Measurements from ENCODE around the gene PCGF3.

Gene PCGF3

GRCh38 chr4:792626-793092, 87.0 kb downstream of the PCGF3 start:
- no peak for DNase-seq
- no peak overlapping the region for H3K9ac ChIP-seq (ENCODE audit: low read length)
- no peak overlapping the region for H3K23ac ChIP-seq (ENCODE audit: low read length)
- H3K79me2 ChIP-seq (ENCODE audit: control insufficient read depth, insufficient read depth, low read length): no peaks in the 10 kb centered on the region
- no peak overlapping the region for H4K8ac ChIP-seq (ENCODE audit: low read depth, low read length)
- no peak overlapping the region for H3K27ac ChIP-seq (ENCODE audit: low read depth, low read length)
- H3K4me2 ChIP-seq (ENCODE audit: low read length): no peak overlapping the region
- WGBS (ENCODE audit: extremely low coverage, insufficient coverage, low lambda C conversion rate): no CpG with 5 or more reads among the region's 17 CpGs
- H3K56ac ChIP-seq (ENCODE audit: low read length): no peak overlapping the region
- no peak overlapping the region for H4K5ac ChIP-seq (ENCODE audit: low read length)
- peaks cover 21% of the 10 kb centered on the region for H3K27me3 ChIP-seq (ENCODE audit: insufficient read depth, low read length, poor library complexity)
- no peak overlapping the region for H3K4me3 ChIP-seq (ENCODE audit: low read length)
- no peak overlapping the region for H3K4ac ChIP-seq (ENCODE audit: low read depth, low read length)
- H3K36me3 ChIP-seq (ENCODE audit: control insufficient read depth, insufficient read depth, low read length): no peaks in the 10 kb centered on the region
- no peak overlapping the region for H3K18ac ChIP-seq (ENCODE audit: low read length)
- no peak overlapping the region for H2BK15ac ChIP-seq (replicated peaks; ENCODE audit: low read depth)
- no peaks in the 10 kb centered on the region for H3K79me1 ChIP-seq (ENCODE audit: low read length)
- H2BK120ac ChIP-seq (ENCODE audit: low read depth, low read length): no peak overlapping the region
- no peak overlapping the region for H2BK5ac ChIP-seq (ENCODE audit: low read length)
- no peaks in the 10 kb centered on the region for H3K4me1 ChIP-seq (ENCODE audit: control insufficient read depth, low read depth, low read length)
- no peak overlapping the region for H2AK5ac ChIP-seq (ENCODE audit: low read length)

DNA sequence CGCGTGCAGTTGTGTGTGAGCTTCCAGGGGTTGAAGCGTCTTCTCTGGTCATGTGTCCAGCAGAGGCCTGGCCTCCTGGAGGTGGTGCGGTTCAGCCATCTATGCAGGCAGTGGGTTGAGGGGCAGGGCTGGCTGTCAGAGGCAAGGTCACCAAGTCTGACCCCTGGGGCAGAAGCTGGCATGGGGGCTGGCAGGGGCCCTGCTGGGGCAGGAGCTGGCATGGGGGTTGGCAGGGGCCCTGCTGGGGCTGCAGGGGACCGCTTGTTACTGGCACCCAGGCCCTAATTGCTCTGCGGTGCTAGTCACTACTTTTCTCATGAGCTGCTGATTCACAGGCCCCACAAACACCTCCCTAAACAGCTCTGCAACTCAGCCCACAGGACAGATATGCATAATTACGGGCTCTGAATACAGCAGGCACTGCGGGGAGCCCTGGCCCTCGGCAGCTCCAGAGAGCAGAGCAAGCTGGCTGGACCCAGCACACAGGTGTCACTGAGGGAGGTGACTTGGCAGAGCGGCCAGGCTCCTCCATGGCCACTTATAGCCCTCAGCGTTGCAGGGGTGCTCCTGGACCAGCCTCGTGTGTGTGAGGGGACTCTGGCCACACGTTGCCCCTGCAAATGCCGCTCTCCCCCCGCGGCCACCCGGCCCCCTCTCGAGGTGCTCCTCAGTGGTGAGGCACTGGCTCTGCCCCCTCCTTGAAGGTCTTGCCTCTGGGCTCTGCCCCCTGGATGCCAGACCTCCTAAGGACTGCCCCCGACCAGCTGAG, 87.6 kb downstream of the PCGF3 start:
- H2BK15ac ChIP-seq (replicated peaks; ENCODE audit: low read depth): no peak overlapping the region
- H3K18ac ChIP-seq (ENCODE audit: low read length): no peak overlapping the region
- H3K79me2 ChIP-seq (ENCODE audit: control insufficient read depth, insufficient read depth, low read length): no peaks in the 10 kb centered on the region
- H2AK5ac ChIP-seq (ENCODE audit: low read length): no peak overlapping the region
- H2BK120ac ChIP-seq (ENCODE audit: low read depth, low read length): no peak overlapping the region
- H4K5ac ChIP-seq (ENCODE audit: low read length): no peak overlapping the region
- H3K56ac ChIP-seq (ENCODE audit: low read length): no peak overlapping the region
- no peaks in the 10 kb centered on the region for H3K79me1 ChIP-seq (ENCODE audit: low read length)
- no peak overlapping the region for H3K4ac ChIP-seq (ENCODE audit: low read depth, low read length)
- no peak overlapping the region for H2BK5ac ChIP-seq (ENCODE audit: low read length)
- no peak overlapping the region for H3K23ac ChIP-seq (ENCODE audit: low read length)
- no peak overlapping the region for H3K4me2 ChIP-seq (ENCODE audit: low read length)
- no peak overlapping the region for H3K27ac ChIP-seq (ENCODE audit: low read depth, low read length)
- no peaks in the 10 kb centered on the region for H3K4me1 ChIP-seq (ENCODE audit: control insufficient read depth, low read depth, low read length)
- H3K4me3 ChIP-seq (ENCODE audit: low read length): no peak overlapping the region
- no CpG with 5 or more reads among the region's 19 CpGs for WGBS (ENCODE audit: extremely low coverage, insufficient coverage, low lambda C conversion rate)
- peaks cover 21% of the 10 kb centered on the region for H3K27me3 ChIP-seq (ENCODE audit: insufficient read depth, low read length, poor library complexity)
- H3K36me3 ChIP-seq (ENCODE audit: control insufficient read depth, insufficient read depth, low read length): no peaks in the 10 kb centered on the region
- no peak overlapping the region for H4K8ac ChIP-seq (ENCODE audit: low read depth, low read length)
- DNase-seq: peak; percentile 26
- no peak overlapping the region for H3K9ac ChIP-seq (ENCODE audit: low read length)

- Histone ChIP-seq H2AK5ac (ENCODE audit: low read length) (no peak overlapping the region), H3K4me2 (ENCODE audit: low read length) (no peak overlapping the region), H3K4me1 (ENCODE audit: control insufficient read depth, low read depth, low read length) (no peaks in the 10 kb centered on the region), H2BK120ac (ENCODE audit: low read depth, low read length) (no peak overlapping the region), H2BK5ac (ENCODE audit: low read length) (no peak overlapping the region), H3K56ac (ENCODE audit: low read length) (no peak overlapping the region), H4K5ac (ENCODE audit: low read length) (no peak overlapping the region), H2BK15ac (replicated peaks; ENCODE audit: low read depth) (no peak overlapping the region), H3K4ac (ENCODE audit: low read depth, low read length) (no peak overlapping the region), H4K8ac (ENCODE audit: low read depth, low read length) (no peak overlapping the region), H3K27ac (ENCODE audit: low read depth, low read length) (no peak overlapping the region), H3K36me3 (ENCODE audit: control insufficient read depth, insufficient read depth, low read length) (no peaks in the 10 kb centered on the region), H3K79me1 (ENCODE audit: low read length) (no peaks in the 10 kb centered on the region), H3K23ac (ENCODE audit: low read length) (no peak overlapping the region), H3K9ac (ENCODE audit: low read length) (no peak overlapping the region), H3K4me3 (ENCODE audit: low read length) (no peak overlapping the region), H3K18ac (ENCODE audit: low read length) (no peak overlapping the region), H3K79me2 (ENCODE audit: control insufficient read depth, insufficient read depth, low read length) (no peaks in the 10 kb centered on the region), H3K27me3 (ENCODE audit: insufficient read depth, low read length, poor library complexity) (peaks cover 21% of the 10 kb centered on the region)
- no peak for DNase-seq
- WGBS (ENCODE audit: extremely low coverage, insufficient coverage, low lambda C conversion rate): no CpG with 5 or more reads among the region's 19 CpGs
These were observed 88.4 kb downstream of the PCGF3 start for GRCh38 chr4:793941-794621.

DNA sequence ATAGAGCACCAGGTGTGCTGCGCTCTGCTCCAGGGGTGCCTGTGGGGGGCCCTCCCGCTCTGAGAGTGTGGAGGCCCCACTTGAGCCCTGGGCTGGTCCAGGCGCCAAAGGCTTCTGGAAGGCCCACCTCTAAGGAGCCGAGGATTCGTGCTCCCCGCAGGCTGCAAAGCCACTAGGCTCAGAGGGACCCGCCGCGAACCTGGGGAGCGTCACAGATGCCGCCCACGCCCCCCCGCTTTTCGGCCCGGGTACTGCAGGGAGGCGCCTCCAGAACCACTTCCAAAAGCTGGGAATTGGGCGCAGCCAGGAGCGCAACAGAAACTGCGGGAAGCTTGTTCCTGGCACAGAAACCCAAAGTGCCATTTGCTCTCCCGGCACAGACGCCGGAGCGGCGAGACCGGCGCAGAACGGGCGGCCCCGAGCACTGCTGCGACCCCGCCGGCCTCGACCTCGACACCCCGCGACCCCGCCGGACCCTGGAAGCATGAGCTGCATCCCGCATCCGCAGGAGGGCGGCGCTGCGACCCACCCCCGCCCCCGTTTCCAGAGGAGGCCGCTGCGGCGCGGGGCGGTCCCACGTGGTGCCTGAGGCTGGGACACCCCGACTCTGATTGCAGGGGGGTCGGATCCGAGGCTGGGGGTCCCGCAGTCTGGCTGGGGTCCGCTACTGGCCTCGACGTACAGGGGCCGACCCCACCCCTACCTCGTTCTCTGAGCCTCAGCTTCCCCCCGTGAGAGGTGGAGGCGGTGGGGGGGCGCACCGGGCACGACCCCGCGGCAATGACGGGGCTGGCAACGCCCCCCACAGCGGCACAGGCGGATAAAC, 89.5 kb downstream of the PCGF3 start:
- Histone ChIP-seq H3K23ac (ENCODE audit: low read length) (no peak overlapping the region), H3K56ac (ENCODE audit: low read length) (no peak overlapping the region), H3K9ac (ENCODE audit: low read length) (no peak overlapping the region), H3K79me2 (ENCODE audit: control insufficient read depth, insufficient read depth, low read length) (no peaks in the 10 kb centered on the region), H3K4me3 (ENCODE audit: low read length) (no peak overlapping the region), H3K4ac (ENCODE audit: low read depth, low read length) (no peak overlapping the region), H2AK5ac (ENCODE audit: low read length) (no peak overlapping the region), H4K8ac (ENCODE audit: low read depth, low read length) (no peak overlapping the region), H2BK15ac (replicated peaks; ENCODE audit: low read depth) (no peak overlapping the region), H2BK120ac (ENCODE audit: low read depth, low read length) (no peak overlapping the region), H3K36me3 (ENCODE audit: control insufficient read depth, insufficient read depth, low read length) (no peaks in the 10 kb centered on the region), H2BK5ac (ENCODE audit: low read length) (no peak overlapping the region), H3K18ac (ENCODE audit: low read length) (no peak overlapping the region), H3K27ac (ENCODE audit: low read depth, low read length) (no peak overlapping the region), H3K79me1 (ENCODE audit: low read length) (no peaks in the 10 kb centered on the region), H4K5ac (ENCODE audit: low read length) (no peak overlapping the region), H3K4me2 (ENCODE audit: low read length) (no peak overlapping the region), H3K27me3 (ENCODE audit: insufficient read depth, low read length, poor library complexity) (peaks cover 21% of the 10 kb centered on the region), H3K4me1 (ENCODE audit: control insufficient read depth, low read depth, low read length) (no peaks in the 10 kb centered on the region)
- no CpG with 5 or more reads among the region's 71 CpGs for WGBS (ENCODE audit: extremely low coverage, insufficient coverage, low lambda C conversion rate)
- no peak for DNase-seq

DNA sequence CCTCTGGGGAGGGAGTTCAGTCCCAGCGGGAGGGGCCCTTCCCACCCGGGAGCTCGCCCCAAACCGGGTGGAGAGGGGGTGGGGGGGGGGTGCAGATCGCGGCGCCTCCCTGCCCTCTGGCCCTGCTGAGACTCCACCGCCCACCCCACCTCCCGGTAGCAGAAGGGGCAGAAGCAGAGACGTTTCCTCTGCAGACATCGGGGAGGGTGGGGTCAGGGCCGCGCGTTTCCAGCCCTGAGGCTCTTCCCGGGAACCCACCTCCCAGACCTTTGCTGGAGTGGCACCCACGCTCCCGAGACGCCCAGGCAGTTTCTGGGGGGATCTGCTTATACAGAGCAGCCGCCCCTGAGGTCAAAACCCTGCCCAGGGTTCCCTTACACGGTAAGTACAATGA, 90.1 kb downstream of the PCGF3 start:
- H3K4me1 ChIP-seq (ENCODE audit: control insufficient read depth, low read depth, low read length): no peaks in the 10 kb centered on the region
- no peak overlapping the region for H4K8ac ChIP-seq (ENCODE audit: low read depth, low read length)
- no peak overlapping the region for H2BK5ac ChIP-seq (ENCODE audit: low read length)
- no peak overlapping the region for H3K4ac ChIP-seq (ENCODE audit: low read depth, low read length)
- H2BK15ac ChIP-seq (replicated peaks; ENCODE audit: low read depth): no peak overlapping the region
- no peak overlapping the region for H3K23ac ChIP-seq (ENCODE audit: low read length)
- H2BK120ac ChIP-seq (ENCODE audit: low read depth, low read length): no peak overlapping the region
- no peaks in the 10 kb centered on the region for H3K79me2 ChIP-seq (ENCODE audit: control insufficient read depth, insufficient read depth, low read length)
- no peak for DNase-seq
- no peak overlapping the region for H3K56ac ChIP-seq (ENCODE audit: low read length)
- H3K4me3 ChIP-seq (ENCODE audit: low read length): no peak overlapping the region
- H3K36me3 ChIP-seq (ENCODE audit: control insufficient read depth, insufficient read depth, low read length): no peaks in the 10 kb centered on the region
- H3K18ac ChIP-seq (ENCODE audit: low read length): no peak overlapping the region
- no peak overlapping the region for H4K5ac ChIP-seq (ENCODE audit: low read length)
- WGBS (ENCODE audit: extremely low coverage, insufficient coverage, low lambda C conversion rate): no CpG with 5 or more reads among the region's 20 CpGs
- H3K27me3 ChIP-seq (ENCODE audit: insufficient read depth, low read length, poor library complexity): peaks cover 21% of the 10 kb centered on the region
- no peak overlapping the region for H3K9ac ChIP-seq (ENCODE audit: low read length)
- H3K79me1 ChIP-seq (ENCODE audit: low read length): no peaks in the 10 kb centered on the region
- no peak overlapping the region for H3K4me2 ChIP-seq (ENCODE audit: low read length)
- H2AK5ac ChIP-seq (ENCODE audit: low read length): no peak overlapping the region
- no peak overlapping the region for H3K27ac ChIP-seq (ENCODE audit: low read depth, low read length)
